A549 treated with GW870086 at 1 μM for 4 hours (cell line): ENCODE data around the gene ARV1. TPM values are rescaled to one million over a fixed set of nuclear protein-coding genes. Genes with fewer than 3 reads are reported as not detected.

Source experiments
- total RNA-seq: library from RNA; stranded (reverse); fragments of 200-300 nt; extraction: Qiagen RNA extraction; gene quantifications from 5 replicates; pipeline ENCODE4 v1.2.3, GENCODE V29; 2022; ENCODE audit warnings: low read depth

ARV1 gene
- 21.2 to 26.9 TPM (median 26.0 TPM) in 5 replicates for total RNA-seq

GRCh38 chr1:230978491-230979388 is at the start of gene ARV1, which contains the start of gene TTC13:
Gene ARV1 (plus strand): TSS chr1:230979094. CDS start chr1:230979106, 12 bp downstream.
Gene TTC13 (minus strand): TSS chr1:230978861. CDS start chr1:230978830, 31 bp downstream.

GRCh38 chr1:231040019-231040799 is 61.3 kb downstream of the ARV1 start, which contains the start of gene FAM89A:
Gene FAM89A (minus strand): TSS chr1:231040254. CDS start chr1:231040211, 43 bp downstream.

Other genes starting within 250 kb of the ARV1 start
- gene CAPN9, start 231.7 kb upstream of the ARV1 start, total RNA-seq: not detected in 5 replicates
- gene C1orf198, start 110.6 kb upstream of the ARV1 start, total RNA-seq: 17.6 to 19.9 TPM (median 19.7 TPM) in 5 replicates
- 8.0 to 10.6 TPM (median 10.4 TPM) in 5 replicates for gene TTC13, start 233 bp upstream of the ARV1 start, total RNA-seq
- gene FAM89A, start 61.2 kb downstream of the ARV1 start, total RNA-seq: 12.7 to 18.7 TPM (median 16.9 TPM) in 5 replicates
- gene TRIM67, start 183.0 kb downstream of the ARV1 start, total RNA-seq: 0.09 to 0.23 TPM (median 0.13 TPM) in 5 replicates